Esophagus (tissue), 2 donors: Measurements from ENCODE around the gene NPIPA1. TPM values are rescaled to one million over a fixed set of nuclear protein-coding genes. Genes with fewer than 3 reads are reported as not detected.
"Not testable (repeated sequence)": the region's sequence is repeated elsewhere in the genome, so short reads cannot be mapped to it uniquely, and the experiment has no call there.

Experiments
- H3K27ac ChIP-seq, 2 donors: one replicate each; pipeline ENCODE4 v1.5.1; 2013; ENCODE audit warnings: low read depth in 2 of 2, mild to moderate bottlenecking in 2 of 2, inconsistent platforms in 1 of 2, low read length in 1 of 2, moderate library complexity in 1 of 2
- H3K27me3 ChIP-seq, 2 donors: one replicate each; pipeline ENCODE4 v1.6.1; 2013; ENCODE audit warnings: low read length in 2 of 2, control low read depth in 1 of 2, mild to moderate bottlenecking in 1 of 2; ENCODE audit not compliant: insufficient read depth in 2 of 2, control insufficient read depth in 1 of 2
- H3K36me3 ChIP-seq, 2 donors: one replicate each; pipeline ENCODE4 v1.6.1; 2013; ENCODE audit warnings: low read length in 1 of 2; ENCODE audit not compliant: control insufficient read depth in 2 of 2, insufficient read depth in 2 of 2
- H3K4me1 ChIP-seq, 2 donors: one replicate each; pipeline ENCODE4 v1.6.1; 2013; ENCODE audit warnings: low read length in 1 of 2; ENCODE audit not compliant: control insufficient read depth in 2 of 2, insufficient read depth in 2 of 2
- H3K4me3 ChIP-seq, 2 donors: one replicate each; pipeline ENCODE4 v1.5.1; 2013; ENCODE audit warnings: low read length in 2 of 2, mild to moderate bottlenecking in 2 of 2, low read depth in 1 of 2, moderate library complexity in 1 of 2
- H3K9me3 ChIP-seq, 2 donors: one replicate each; pipeline ENCODE4 v1.6.1; 2013; ENCODE audit warnings: mild to moderate bottlenecking in 2 of 2, low read depth in 1 of 2, low read length in 1 of 2, moderate library complexity in 1 of 2; ENCODE audit not compliant: control insufficient read depth in 2 of 2, insufficient read depth in 1 of 2
- WGBS, 2 donors: extraction: QIAGEN DNeasy Blood & Tissue Kit; methylation state at CpG; one replicate each; pipeline ENCODE4 v1.1.7; 2013; 5-methylcytosine and 5-hydroxymethylcytosine counted together
- polyA plus RNA-seq, 2 donors: library from polyadenylated mRNA; stranded (reverse); fragments of 200-250 nt; gene quantifications; one replicate each; pipeline ENCODE4 v1.2.3, GENCODE V29; 2013
- donor health status: healthy with polysubstance abuse.
- donor health status: Bipolar disorder and iron deficiency.

NPIPA1 gene
- polyA plus RNA-seq, 2 donors = 44.0 to 104 TPM

DNA sequence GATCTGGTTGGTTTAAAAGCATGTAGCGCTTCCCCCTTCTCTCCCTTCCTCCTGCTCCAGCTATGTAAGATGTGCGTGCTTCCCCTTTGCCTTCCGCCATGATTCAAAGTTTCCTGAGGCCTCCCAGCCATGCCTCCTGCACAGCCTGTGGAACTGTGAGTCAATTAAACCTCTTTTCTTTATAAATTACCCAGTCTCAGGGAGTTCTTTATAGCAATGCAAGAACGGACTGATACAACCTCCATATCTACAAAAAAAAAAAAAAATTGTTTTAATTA is 21.0 kb downstream of the NPIPA1 start:
- peaks cover 0 to 2% of the 10 kb centered on the region in 2 donors for H3K4me1 ChIP-seq
- H3K36me3 ChIP-seq = no peaks in the 10 kb centered on the region
- H3K4me3 ChIP-seq = no peak overlapping the region
- no peak overlapping the region for H3K27ac ChIP-seq
- 95 to 96% methylated on average over 4 of the region's 4 CpGs for WGBS, 2 donors
- H3K27me3 ChIP-seq = no peaks in the 10 kb centered on the region
- H3K9me3 ChIP-seq = peaks cover 0 to under 1% of the 10 kb centered on the region in 2 donors

DNA sequence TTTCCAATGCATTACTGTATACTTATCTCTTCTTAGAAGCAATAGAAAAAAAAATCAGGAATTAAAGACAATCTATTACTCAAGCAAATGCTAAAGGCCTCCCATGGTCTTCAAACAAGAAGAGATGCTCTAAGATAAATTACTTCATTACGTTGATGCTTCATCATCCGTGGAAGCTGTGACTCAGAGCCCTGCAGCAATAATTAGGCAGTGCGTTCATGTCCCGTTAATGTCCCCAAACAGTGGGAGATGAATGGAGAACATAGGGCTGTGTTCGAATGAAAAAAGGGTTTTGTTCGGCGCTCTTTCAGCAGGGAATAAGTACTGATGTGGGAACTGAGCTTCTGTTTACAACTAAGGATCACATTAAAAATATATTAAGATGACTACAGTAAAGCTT is 21.7 kb downstream of the NPIPA1 start:
- 68 to 78% methylated on average over 7 of the region's 7 CpGs for WGBS, 2 donors
- no peaks in the 10 kb centered on the region for H3K27me3 ChIP-seq

DNA sequence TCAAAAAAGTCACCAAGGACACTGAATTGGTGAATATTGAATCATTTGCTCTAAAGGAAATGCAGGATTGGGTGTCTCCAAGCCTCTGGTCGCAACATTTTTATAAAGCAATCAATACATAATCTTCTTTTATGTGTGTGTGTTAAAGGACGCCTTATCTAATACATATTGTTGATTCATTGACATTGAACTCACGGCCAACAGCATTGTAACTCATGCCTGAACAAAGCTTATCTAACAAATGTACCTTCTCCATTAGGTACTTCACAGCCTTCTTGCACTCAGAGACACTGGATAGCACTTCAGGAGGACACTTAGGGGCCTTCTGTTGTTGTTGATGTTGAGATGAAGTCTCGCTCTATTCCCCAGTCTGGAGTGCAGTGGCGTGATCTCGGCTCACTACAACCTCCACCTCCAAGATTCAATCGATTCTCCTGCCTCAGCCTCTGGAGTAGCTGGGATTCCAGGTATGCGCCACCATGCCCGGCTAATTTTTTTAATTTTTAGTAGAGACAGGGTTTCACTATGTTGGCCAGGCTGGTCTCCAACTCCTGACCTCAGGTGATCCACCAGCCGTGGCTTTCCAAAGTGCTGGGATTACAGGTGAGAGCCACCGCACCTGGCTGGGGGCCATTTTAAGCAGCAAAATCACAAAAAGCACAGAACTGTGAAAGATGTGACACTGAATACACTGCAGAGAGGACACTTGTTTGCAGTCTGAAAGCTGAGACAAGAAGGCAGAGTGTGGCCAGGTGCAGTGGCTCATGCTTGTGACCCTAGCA is 24.4 kb downstream of the NPIPA1 start:
- WGBS, 2 donors = 80 to 88% methylated on average over 11 of the region's 11 CpGs
- H3K4me1 ChIP-seq = no peaks in the 10 kb centered on the region
- peaks cover 0 to 2% of the 10 kb centered on the region in 2 donors for H3K9me3 ChIP-seq
- no peaks in the 10 kb centered on the region for H3K36me3 ChIP-seq
- no peak overlapping the region for H3K4me3 ChIP-seq
- H3K27me3 ChIP-seq = no peaks in the 10 kb centered on the region
- no peak overlapping the region for H3K27ac ChIP-seq

More for the DNA sequence above, 21.7 kb downstream of the NPIPA1 start:
- Histone ChIP-seq H3K9me3 (peaks cover 0 to 2% of the 10 kb centered on the region in 2 donors), H3K4me3 (no peak overlapping the region), H3K36me3 (no peaks in the 10 kb centered on the region), H3K27ac (no peak overlapping the region), H3K4me1 (peaks cover 0 to 2% of the 10 kb centered on the region in 2 donors)

DNA sequence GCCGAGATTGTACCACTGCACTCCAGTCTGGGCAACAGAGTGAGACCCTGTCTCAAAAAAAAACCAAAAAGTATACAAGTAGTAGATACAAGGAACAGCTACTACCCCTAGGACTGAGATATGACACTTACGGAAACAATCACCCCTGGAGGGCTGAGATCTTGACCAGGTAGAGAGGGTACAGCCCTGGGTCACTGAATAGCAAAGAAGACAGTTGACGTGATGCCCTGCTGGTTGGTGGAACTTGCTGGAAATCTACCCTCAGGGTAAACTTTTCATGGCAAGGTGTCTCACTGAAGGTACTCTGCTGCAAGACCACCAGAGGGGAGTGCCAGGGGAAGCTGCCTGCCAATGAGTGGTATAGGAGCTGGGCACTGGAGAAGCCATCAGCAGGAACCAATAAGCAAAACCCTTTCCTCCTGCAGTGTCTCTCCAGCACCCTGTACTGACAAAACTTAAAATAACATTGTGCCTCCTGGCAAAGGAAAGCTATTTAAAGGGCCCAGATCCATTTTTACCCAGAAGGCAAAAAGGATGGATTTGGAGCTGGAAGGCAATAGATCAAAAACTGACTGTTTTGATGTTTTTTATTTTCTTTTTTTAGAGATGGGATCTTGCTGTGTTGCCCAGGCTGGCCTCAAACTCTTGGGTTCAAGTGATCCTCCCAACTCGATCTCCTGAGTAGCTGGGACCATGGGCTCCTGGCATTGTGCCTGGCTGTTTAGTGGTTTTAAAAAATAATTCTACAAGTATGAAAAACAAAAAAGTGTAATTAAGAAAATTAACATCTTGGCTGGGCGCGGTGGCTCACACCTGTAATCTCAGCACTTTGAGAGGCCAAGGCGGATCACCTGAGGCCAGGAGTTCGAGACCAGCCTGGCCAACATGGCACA is 26.3 kb downstream of the NPIPA1 start:
- WGBS, 2 donors = 76 to 79% methylated on average over 8 of the region's 8 CpGs
- H3K4me1 ChIP-seq = no peaks in the 10 kb centered on the region
- H3K36me3 ChIP-seq = no peaks in the 10 kb centered on the region
- peaks cover 0 to 2% of the 10 kb centered on the region in 2 donors for H3K9me3 ChIP-seq
- no peak overlapping the region for H3K27ac ChIP-seq
- no peaks in the 10 kb centered on the region for H3K27me3 ChIP-seq
- no peak overlapping the region for H3K4me3 ChIP-seq

DNA sequence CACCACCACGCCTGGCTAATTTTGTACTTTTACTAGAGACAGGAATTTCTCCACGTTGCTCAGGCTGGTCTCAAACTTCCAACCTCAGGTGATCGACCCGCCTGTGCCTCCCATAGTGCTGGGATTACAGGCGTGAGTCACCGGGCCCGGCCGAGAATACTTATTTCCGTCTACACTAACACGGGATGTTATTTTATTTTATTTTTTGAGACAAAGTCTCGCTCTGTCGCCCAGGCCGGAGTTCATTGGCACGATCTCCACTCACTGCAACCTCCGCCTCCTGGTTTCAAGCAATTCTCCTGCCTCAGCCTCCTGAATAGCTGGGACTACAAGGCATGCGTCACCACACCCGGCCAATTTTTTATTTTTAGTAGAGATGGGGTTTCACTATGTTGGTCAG is 28.1 kb downstream of the NPIPA1 start:
- peaks cover 0 to 2% of the 10 kb centered on the region in 2 donors for H3K9me3 ChIP-seq
- H3K36me3 ChIP-seq = no peaks in the 10 kb centered on the region
- H3K27me3 ChIP-seq = no peaks in the 10 kb centered on the region
- 92% methylated on average over 17 of the region's 17 CpGs for WGBS, 2 donors
- no peak overlapping the region for H3K27ac ChIP-seq
- no peaks in the 10 kb centered on the region for H3K4me1 ChIP-seq
- no peak overlapping the region for H3K4me3 ChIP-seq

DNA sequence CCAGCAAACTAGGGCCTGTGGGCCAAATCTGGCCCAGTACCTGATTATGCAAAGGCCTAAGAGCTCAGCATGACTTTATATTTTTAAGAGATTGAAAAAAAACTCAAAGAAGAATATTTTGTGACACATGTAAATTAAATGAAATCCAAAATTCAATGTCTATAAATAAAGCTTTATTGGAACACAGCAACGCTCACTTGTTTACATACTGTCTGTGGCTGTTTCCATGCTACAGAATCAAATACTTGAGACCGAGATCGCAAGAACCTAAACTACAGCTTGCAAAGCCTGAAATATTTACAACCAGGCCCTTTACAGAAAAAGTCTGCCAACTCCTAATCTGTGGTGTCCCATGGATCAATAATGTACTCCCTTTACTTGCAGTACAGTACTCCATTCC is 32.6 kb downstream of the NPIPA1 start:
- not testable (repeated sequence) for H3K4me1 ChIP-seq, H3K4me3 ChIP-seq, H3K27me3 ChIP-seq, H3K9me3 ChIP-seq, H3K27ac ChIP-seq, H3K36me3 ChIP-seq
- 90 to 94% methylated on average over 3 of the region's 3 CpGs for WGBS, 2 donors

DNA sequence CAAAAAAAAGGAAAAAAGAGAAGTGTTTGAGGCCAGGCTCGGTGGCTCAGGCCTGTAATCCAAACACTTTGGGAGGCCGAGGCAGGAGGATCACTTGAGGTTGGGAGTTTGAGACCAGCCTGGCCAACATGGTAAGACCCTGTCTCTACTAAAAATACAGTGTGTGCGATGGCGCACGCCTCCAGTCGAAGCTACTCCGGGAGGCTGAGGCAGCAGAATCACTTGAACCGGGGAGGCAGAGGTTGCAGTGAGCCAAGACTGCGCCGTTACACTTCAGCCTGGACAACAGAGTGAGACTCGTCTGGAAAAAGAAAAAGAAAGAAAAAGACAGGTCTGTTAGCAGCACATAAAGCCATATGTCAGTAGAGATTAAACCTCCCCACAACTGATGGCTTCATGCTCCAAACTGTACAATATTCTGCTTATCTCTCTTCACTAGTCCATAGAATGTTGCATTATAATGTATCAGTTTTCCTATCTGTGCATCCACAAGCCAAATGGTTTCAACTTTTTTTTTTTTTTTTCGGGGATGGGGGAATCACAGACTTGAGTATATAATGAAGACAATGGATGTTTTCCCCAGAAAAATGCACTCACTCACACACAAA is 34.5 kb downstream of the NPIPA1 start:
- not testable (repeated sequence) for H3K36me3 ChIP-seq, H3K27me3 ChIP-seq, H3K9me3 ChIP-seq, H3K4me3 ChIP-seq, H3K27ac ChIP-seq, H3K4me1 ChIP-seq
- WGBS, 2 donors = 93 to 95% methylated on average over 12 of the region's 12 CpGs

DNA sequence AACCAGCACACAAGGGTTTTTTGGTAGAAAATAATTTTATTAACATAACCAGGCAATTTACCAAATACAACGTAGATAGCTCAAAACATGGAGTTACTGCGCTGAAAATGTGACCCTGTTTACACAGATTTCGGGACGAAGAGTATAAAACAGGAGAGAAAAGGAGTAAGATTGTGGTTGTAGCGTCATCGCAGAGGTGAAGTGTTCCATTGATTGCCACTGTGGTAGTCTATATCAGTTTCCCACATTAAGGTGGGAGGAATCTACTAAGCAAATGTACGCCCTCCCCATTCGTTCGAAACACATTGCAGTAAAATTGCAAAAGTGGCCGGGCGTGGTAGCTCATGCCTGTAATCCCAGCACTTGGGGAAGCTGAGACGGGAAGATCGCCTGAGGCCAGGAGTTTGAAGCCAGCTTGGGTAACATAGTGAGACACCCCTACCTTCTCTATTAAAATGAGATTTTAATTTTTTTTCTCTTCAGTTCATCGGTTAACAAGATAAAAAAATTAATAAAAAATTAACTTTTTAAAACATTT is 36.6 kb downstream of the NPIPA1 start:
- H3K4me1 ChIP-seq, H3K9me3 ChIP-seq, H3K27ac ChIP-seq, H3K36me3 ChIP-seq, H3K27me3 ChIP-seq: not testable (repeated sequence)
- WGBS, 2 donors = 46 to 50% methylated on average over 12 to 14 of the region's 14 CpGs
- peak overlapping the region in 1 of 2 donors; percentile 90 for H3K4me3 ChIP-seq

DNA sequence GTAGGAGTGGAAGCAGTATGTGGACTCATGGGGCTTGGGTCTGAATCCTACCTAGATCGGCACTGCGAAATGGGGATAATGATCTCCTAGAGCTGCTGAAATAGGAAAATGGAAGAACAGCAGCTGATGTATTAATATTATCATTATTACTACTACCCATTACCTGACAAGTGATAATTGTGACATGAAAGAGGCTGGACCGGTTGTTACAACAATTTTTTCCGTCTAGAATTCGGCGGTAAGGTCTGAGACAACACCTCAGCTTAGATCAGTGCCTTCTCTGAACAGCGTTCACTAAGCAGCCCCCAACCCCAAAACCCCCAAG is 37.0 kb downstream of the NPIPA1 start:
- peak overlapping the region; percentile 90 to 100 for H3K4me3 ChIP-seq
- H3K9me3 ChIP-seq, H3K36me3 ChIP-seq, H3K4me1 ChIP-seq, H3K27me3 ChIP-seq: not testable (repeated sequence)
- 2% methylated on average over 7 of the region's 7 CpGs for WGBS, 2 donors
- H3K27ac ChIP-seq = peak overlapping the region; percentile 94 to 98
